Lower lobe of right lung (tissue), 2 donors: Measurements from ENCODE around the gene CELF2. TPM values are rescaled to one million over a fixed set of nuclear protein-coding genes. Genes with fewer than 3 reads are reported as not detected.
A peak's percentile ranks its signal among the peaks of the same experiment; 100 is the strongest.

Experiments used
- ATAC-seq, 2 donors: fragments of 200-7000 bp; cut with Tn5 transposase; one replicate each; pipeline ENCODE4 v1.9.1; 2020 to 2022; ENCODE audit warnings: mild to moderate bottlenecking in 2 of 2, moderate library complexity in 2 of 2
- DNase-seq: peaks from one replicate; pipeline ENCODE4 v3.0.0-alpha.2; 2020
- H3K27ac ChIP-seq: fragments of 200-600 bp; one replicate; pipeline ENCODE4 v1.8.0; 2022
- H3K27me3 ChIP-seq: fragments of 200-600 bp; one replicate; pipeline ENCODE4 v1.8.0; 2022; ENCODE audit warnings: low read depth
- H3K36me3 ChIP-seq: fragments of 200-600 bp; one replicate; pipeline ENCODE4 v1.8.0; 2022; ENCODE audit warnings: mild to moderate bottlenecking
- H3K4me1 ChIP-seq: fragments of 200-600 bp; one replicate; pipeline ENCODE4 v1.8.0; 2022
- H3K4me3 ChIP-seq: fragments of 200-600 bp; one replicate; pipeline ENCODE4 v1.8.0; 2022; ENCODE audit warnings: mild to moderate bottlenecking
- H3K9me3 ChIP-seq: fragments of 200-600 bp; one replicate; pipeline ENCODE4 v1.8.0; 2022
- intact Hi-C: fragments of 100-400 bp; cut with DNase I; formaldehyde crosslinking; loops from one replicate; pipeline ENCODE4 v1.11.0; 2022
- total RNA-seq: library from RNA; stranded (reverse); fragmentation: NEBNext Ultra II Directional; extraction: Animal tissue kit (Norgen Biotek cat#: 25700); gene quantifications from one replicate; pipeline ENCODE4 v1.2.1, GENCODE V29; 2021
- TF ChIP-seq, protein P1 (sequence below): fragments of 200-600 bp; IDR thresholded peaks from one replicate; pipeline ENCODE4 v1.8.0; 2022; ENCODE audit warnings: antibody characterized with exemption, mild to moderate bottlenecking
- donor health status: DM: no; HTN: yes; CAD: no; lungs with severe emphysema.

The CELF2 gene
- total RNA-seq, 1 donor from 2014 or later = 106 TPM

DNA sequence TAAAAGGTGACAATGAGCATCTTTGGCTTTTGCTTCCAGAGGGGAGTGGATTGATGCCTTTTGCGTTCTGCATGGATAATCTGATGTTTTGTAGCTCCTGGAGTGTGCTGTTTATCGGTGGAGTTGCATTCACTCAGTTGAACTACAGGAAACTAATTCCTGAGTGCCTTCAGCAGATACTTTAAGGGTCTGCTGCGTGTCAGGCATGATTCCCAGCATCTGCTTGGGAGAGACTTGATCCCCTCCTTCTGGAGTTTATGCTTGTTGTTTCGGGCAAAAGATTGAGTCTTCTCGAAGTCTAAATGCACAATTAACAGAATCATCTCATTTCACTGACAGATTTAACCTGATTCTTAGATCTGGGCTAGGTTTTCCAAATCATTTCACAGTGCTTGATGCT is 46.2 kb downstream of the CELF2 start:
- Histone ChIP-seq H3K36me3 (no peaks in the 10 kb centered on the region), H3K4me1 (peaks cover 9% of the 10 kb centered on the region), H3K27ac (no peak overlapping the region), H3K27me3 (no peaks in the 10 kb centered on the region), H3K4me3 (no peak overlapping the region), H3K9me3 (no peaks in the 10 kb centered on the region)
- intact Hi-C loops = no loop called here
- DNase-seq (no peak), ATAC-seq (no peak)
- TF ChIP-seq, protein P1, sequence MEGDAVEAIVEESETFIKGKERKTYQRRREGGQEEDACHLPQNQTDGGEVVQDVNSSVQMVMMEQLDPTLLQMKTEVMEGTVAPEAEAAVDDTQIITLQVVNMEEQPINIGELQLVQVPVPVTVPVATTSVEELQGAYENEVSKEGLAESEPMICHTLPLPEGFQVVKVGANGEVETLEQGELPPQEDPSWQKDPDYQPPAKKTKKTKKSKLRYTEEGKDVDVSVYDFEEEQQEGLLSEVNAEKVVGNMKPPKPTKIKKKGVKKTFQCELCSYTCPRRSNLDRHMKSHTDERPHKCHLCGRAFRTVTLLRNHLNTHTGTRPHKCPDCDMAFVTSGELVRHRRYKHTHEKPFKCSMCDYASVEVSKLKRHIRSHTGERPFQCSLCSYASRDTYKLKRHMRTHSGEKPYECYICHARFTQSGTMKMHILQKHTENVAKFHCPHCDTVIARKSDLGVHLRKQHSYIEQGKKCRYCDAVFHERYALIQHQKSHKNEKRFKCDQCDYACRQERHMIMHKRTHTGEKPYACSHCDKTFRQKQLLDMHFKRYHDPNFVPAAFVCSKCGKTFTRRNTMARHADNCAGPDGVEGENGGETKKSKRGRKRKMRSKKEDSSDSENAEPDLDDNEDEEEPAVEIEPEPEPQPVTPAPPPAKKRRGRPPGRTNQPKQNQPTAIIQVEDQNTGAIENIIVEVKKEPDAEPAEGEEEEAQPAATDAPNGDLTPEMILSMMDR = no peak

DNA sequence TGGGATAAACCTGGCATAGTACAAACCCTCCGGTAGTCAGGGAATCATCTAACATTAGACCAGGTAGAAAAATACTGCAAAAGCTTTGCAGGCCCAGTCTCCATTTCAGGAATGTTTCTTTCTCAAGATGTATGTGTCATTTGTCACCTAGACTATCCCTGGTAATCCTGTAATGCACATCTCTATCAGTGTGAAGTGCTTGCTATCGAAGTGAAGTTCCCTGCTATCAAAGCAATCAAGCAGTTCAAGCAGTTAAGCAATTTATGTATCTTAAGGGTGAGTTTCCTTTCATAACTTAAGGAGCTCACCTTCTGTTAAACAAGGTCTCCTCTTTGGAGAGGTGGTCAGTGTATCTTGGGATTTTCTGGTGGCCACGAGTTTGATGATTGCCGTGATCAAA is 47.2 kb downstream of the CELF2 start:
- ATAC-seq = no peak
- Histone ChIP-seq H3K27ac (no peak overlapping the region), H3K9me3 (no peaks in the 10 kb centered on the region), H3K4me3 (no peak overlapping the region), H3K36me3 (no peaks in the 10 kb centered on the region), H3K27me3 (no peaks in the 10 kb centered on the region), H3K4me1 (peaks cover 9% of the 10 kb centered on the region)
- intact Hi-C loops = no loop called here
- TF ChIP-seq, protein P1 = no peak
- DNase-seq = no peak

DNA sequence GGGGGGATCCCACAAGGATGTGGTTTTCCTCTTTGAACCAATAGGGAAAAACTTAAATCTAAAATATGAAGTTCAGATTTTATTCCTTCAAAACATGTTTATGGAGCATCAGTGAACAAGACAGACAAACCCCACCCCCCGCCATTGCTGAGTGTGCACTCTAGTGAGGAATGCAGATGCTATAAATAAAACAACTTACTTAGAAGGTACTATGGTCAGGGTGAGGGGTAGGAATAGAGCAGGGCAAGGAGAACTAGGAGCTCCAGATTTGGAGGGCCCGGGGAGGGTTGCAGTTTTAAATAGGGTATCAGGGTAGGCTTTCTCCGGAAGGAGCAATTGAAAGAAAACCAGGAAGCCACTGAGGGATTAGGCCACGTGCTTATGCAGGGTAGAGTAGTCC is 47.9 kb downstream of the CELF2 start:
- Histone ChIP-seq H3K27ac (no peak overlapping the region), H3K36me3 (no peaks in the 10 kb centered on the region), H3K4me3 (no peak overlapping the region), H3K9me3 (no peaks in the 10 kb centered on the region), H3K4me1 (peaks cover 9% of the 10 kb centered on the region), H3K27me3 (no peaks in the 10 kb centered on the region)
- TF ChIP-seq, protein P1 = no peak
- no peak for DNase-seq
- intact Hi-C loops = no loop called here
- peak in 1 of 2 donors; percentile 20 for ATAC-seq

DNA sequence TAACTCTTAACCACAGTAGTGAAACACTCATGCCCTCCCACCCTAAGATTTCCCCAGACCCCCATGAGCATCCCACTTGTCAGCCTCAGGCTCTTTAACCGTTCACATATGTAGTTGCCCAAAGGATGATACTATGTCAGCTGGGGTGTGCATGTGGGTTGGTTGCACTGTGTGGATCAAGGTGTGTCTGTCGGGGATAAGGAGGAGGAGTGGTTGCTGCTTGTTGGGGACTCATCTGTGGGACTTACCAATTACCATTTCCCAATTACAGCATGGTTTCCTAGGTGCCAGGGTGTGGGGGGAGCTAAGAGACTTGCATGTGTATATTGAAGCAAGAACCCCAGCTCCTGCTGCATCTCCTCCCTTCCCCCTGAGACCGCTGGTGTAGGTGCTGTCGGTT is 48.8 kb downstream of the CELF2 start:
- H3K9me3 ChIP-seq = no peaks in the 10 kb centered on the region
- ATAC-seq = no peak
- TF ChIP-seq, protein P1 = no peak
- no peaks in the 10 kb centered on the region for H3K27me3 ChIP-seq
- no peak overlapping the region for H3K4me3 ChIP-seq
- DNase-seq = no peak
- H3K4me1 ChIP-seq = peaks cover 9% of the 10 kb centered on the region
- H3K27ac ChIP-seq = no peak overlapping the region
- intact Hi-C loops = no loop called here
- no peaks in the 10 kb centered on the region for H3K36me3 ChIP-seq

DNA sequence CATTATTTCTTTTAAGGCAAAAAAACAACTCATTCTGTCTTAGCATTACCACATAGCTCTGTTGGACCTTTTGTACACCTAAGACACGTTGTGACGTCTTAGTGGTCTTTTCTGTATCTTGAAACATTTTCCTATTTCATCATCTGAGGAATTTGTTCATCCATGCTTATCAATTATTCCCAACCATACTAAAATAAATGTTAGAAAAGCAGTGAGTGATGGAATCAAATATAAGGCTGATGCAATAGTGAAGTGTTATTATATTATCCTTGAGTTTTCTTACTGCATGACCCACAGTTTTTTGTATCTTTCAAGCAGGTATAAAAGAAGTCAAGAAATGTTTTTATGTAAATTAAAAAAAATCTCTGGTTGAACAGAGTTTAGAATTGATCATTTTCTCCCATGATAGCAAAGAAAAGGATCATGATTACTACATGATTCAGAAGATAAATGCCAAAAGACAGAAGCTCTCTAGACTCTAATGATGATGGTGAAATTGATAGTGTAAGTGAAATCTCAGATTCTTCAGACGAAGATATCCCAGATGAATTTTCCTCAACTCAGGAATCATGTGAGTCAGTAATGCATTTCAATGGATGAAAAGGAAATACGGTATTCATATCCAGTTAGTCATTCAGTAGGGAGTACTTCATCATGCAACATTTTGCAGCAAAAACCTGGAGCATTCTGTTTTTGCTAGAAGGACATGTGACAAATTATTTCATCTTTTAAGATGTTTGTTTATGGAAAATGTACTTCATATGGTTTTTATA is 51.4 kb downstream of the CELF2 start:
- ATAC-seq = no peak
- intact Hi-C loops = no loop called here
- TF ChIP-seq, protein P1 = no peak

More for the DNA sequence above, 51.4 kb downstream of the CELF2 start:
- Histone ChIP-seq H3K36me3 (no peaks in the 10 kb centered on the region), H3K27ac (no peak overlapping the region), H3K4me3 (no peak overlapping the region), H3K27me3 (no peaks in the 10 kb centered on the region), H3K9me3 (no peaks in the 10 kb centered on the region), H3K4me1 (peaks cover 9% of the 10 kb centered on the region)
- no peak for DNase-seq
